HCT116 (cell line): ENCODE measurements around the gene DYNC2I2. TPM values are rescaled to one million over a fixed set of nuclear protein-coding genes. Genes with fewer than 3 reads are reported as not detected.

Experiments used
- ATAC-seq: fragments of 200-7000 bp; cut with Tn5 transposase; 2 replicates; pipeline ENCODE4 v1.9.1; 2020; ENCODE audit warnings: mild to moderate bottlenecking, moderate library complexity
- BruUV-seq: library from RNA; stranded (reverse); fragments of 400-500 nt; replicated peaks from 2 replicates; lab custom pipeline; 2021; lab: Mats Ljungman, UMichigan
- CTCF ChIA-PET: fragments of 300-600 bp; sonication (Branson Sonifier 250); formaldehyde crosslinking; loops from one replicate; lab custom pipeline; 2021; ENCODE audit warnings: antibody characterized with exemption; lab: Charles Lee
- POLR2A ChIA-PET: fragments of 300-600, 350-600 bp; sonication (Branson Sonifier 250); formaldehyde crosslinking; loops from one replicate; lab custom pipeline; 2021; ENCODE audit warnings: antibody characterized with exemption; lab: Charles Lee
- RAD21 ChIA-PET, 2 experiments: fragments of 300-600 bp; sonication (Branson Sonifier 250); formaldehyde crosslinking; loops; one replicate each; lab custom pipeline; 2023; ENCODE audit warnings: low total read pairs in 2 of 2; ENCODE audit not compliant: uncharacterized antibody in 2 of 2, unreplicated experiment in 2 of 2, low non-redundant PET in 1 of 2; lab: Charles Lee
- DNase-seq: peaks from one replicate; pipeline ENCODE4 v3.0.0-alpha.2; 2010; ENCODE audit warnings: low read depth, low spot score
- H2AFZ ChIP-seq: fragments of 200-600 bp; shearing (Covaris generic), sonication (generic); 2 replicates; pipeline ENCODE4 v1.6.1; 2017; ENCODE audit warnings: low read depth, mixed run types, mixed read lengths, antibody characterized with exemption, low read length; ENCODE audit not compliant: poor library complexity, severe bottlenecking
- H3K27ac ChIP-seq: 2 replicates; pipeline ENCODE4 v1.5.1; 2012; ENCODE audit warnings: low read depth, low read length
- H3K27me3 ChIP-seq: fragments of 200-600 bp; sonication (generic); 2 replicates; pipeline ENCODE4 v1.6.1; 2016; ENCODE audit warnings: mixed run types, low read length, mixed read lengths; ENCODE audit not compliant: insufficient read depth
- H3K36me3 ChIP-seq, 2 experiments: fragments of 200-500 bp in 1 of 2; fragments of 200-600 bp in 1 of 2; sonication (Bioruptor generic) in 1 of 2; sonication (generic) in 1 of 2; 2 replicates each; pipeline versions ENCODE4 v1.5.1 to v1.6.1; 2014 to 2016; ENCODE audit warnings: low read length in 2 of 2, inconsistent platforms in 1 of 2, mixed read lengths in 1 of 2, mixed run types in 1 of 2; ENCODE audit not compliant: insufficient read depth in 2 of 2, control insufficient read depth in 1 of 2
- H3K4me1 ChIP-seq, 2 experiments: fragments of 200-600 bp in 1 of 2; sonication (generic) in 1 of 2; 2 replicates each; pipeline versions ENCODE4 v1.5.1 to v1.6.1; 2012 to 2017; ENCODE audit warnings: low read length in 2 of 2, inconsistent platforms in 1 of 2, mild to moderate bottlenecking in 1 of 2, mixed read lengths in 1 of 2, mixed run types in 1 of 2, moderate library complexity in 1 of 2; ENCODE audit not compliant: insufficient read depth in 2 of 2, control insufficient read depth in 1 of 2
- H3K4me2 ChIP-seq: fragments of 200-600 bp; sonication (generic); 2 replicates; pipeline ENCODE4 v1.6.1; 2017; ENCODE audit warnings: mixed run types, low read length, mixed read lengths
- H3K4me3 ChIP-seq, 2 experiments: fragments of 200-600 bp in 1 of 2; sonication (generic) in 1 of 2; replicated peaks in 1 of 2; 2 replicates each; pipeline ENCODE4 v1.5.1; 2011 to 2016; ENCODE audit warnings: low read length in 2 of 2, control low read depth in 1 of 2, low read depth in 1 of 2, mild to moderate bottlenecking in 1 of 2, mixed read lengths in 1 of 2, mixed run types in 1 of 2
- H3K79me2 ChIP-seq: fragments of 200-600 bp; sonication (generic); 2 replicates; pipeline ENCODE4 v1.6.1; 2017; ENCODE audit warnings: mild to moderate bottlenecking, mixed run types, low read length, moderate library complexity, mixed read lengths; ENCODE audit not compliant: insufficient read depth
- H3K9ac ChIP-seq: fragments of 200-600 bp; sonication (generic); 2 replicates; pipeline ENCODE4 v1.6.1; 2016; ENCODE audit warnings: low read length, mixed read lengths
- H3K9me2 ChIP-seq: fragments of 200-600 bp; sonication (generic), shearing (Covaris generic); 2 replicates; pipeline ENCODE4 v1.6.1; 2017; ENCODE audit warnings: mixed run types, mild to moderate bottlenecking, moderate library complexity; ENCODE audit not compliant: insufficient read depth
- H3K9me3 ChIP-seq, 2 experiments: fragments of 200-500 bp in 1 of 2; fragments of 200-600 bp in 1 of 2; sonication (Bioruptor generic) in 1 of 2; sonication (generic) in 1 of 2; 2 replicates each; pipeline ENCODE4 v1.6.1; 2014 to 2017; ENCODE audit warnings: low read length in 2 of 2, mixed read lengths in 2 of 2, inconsistent platforms in 1 of 2, low read depth in 1 of 2, mild to moderate bottlenecking in 1 of 2, mixed run types in 1 of 2, moderate library complexity in 1 of 2; ENCODE audit not compliant: control insufficient read depth in 1 of 2, insufficient read depth in 1 of 2
- H4K20me1 ChIP-seq: fragments of 200-600 bp; sonication (generic), shearing (Covaris generic); 2 replicates; pipeline ENCODE4 v1.6.1; 2017; ENCODE audit warnings: mixed run types, mild to moderate bottlenecking, moderate library complexity; ENCODE audit not compliant: insufficient read depth
- CBX3 ChIP-seq: IDR thresholded peaks from 2 replicates; pipeline ENCODE4 v1.6.1; 2012; ENCODE audit warnings: low read depth
- CEBPB ChIP-seq: IDR thresholded peaks from 2 replicates; pipeline ENCODE4 v1.6.1; 2012; ENCODE audit warnings: low read depth
- EGR1 ChIP-seq: IDR thresholded peaks from 2 replicates; pipeline ENCODE4 v1.6.1; 2012; ENCODE audit warnings: low read depth
- EZH2 ChIP-seq: fragments of 200-600 bp; sonication (generic); IDR thresholded peaks from 2 replicates; pipeline ENCODE4 v1.6.1; 2017; ENCODE audit warnings: antibody characterized with exemption, mixed run types
- EZH2phosphoT487 ChIP-seq: fragments of 200-600 bp; IDR thresholded peaks from 2 replicates; pipeline ENCODE4 v1.6.1; 2018; ENCODE audit warnings: antibody characterized with exemption, borderline replicate concordance
- FOSL1 ChIP-seq: IDR thresholded peaks from 2 replicates; pipeline ENCODE4 v1.6.1; 2012; ENCODE audit warnings: low read depth
- JUND ChIP-seq: IDR thresholded peaks from 2 replicates; pipeline ENCODE4 v1.6.1; 2012
- POLR2A ChIP-seq: IDR thresholded peaks from 2 replicates; pipeline ENCODE4 v1.7.0; 2011; ENCODE audit warnings: borderline replicate concordance; ENCODE audit not compliant: insufficient read depth, insufficient read length; ENCODE audit errors: extremely low read depth
- POLR2AphosphoS5 ChIP-seq: IDR thresholded peaks from 2 replicates; pipeline ENCODE4 v1.6.1; 2011; ENCODE audit warnings: mild to moderate bottlenecking, low read depth, low read length, moderate library complexity
- RAD21 ChIP-seq: IDR thresholded peaks from 2 replicates; pipeline ENCODE4 v1.6.1; 2012; ENCODE audit warnings: low read depth, mild to moderate bottlenecking
- REST ChIP-seq: IDR thresholded peaks from 2 replicates; pipeline ENCODE4 v1.6.1; 2012; ENCODE audit warnings: low read depth
- SIN3A ChIP-seq: IDR thresholded peaks from 2 replicates; pipeline ENCODE4 v1.6.1; 2012; ENCODE audit warnings: low read depth
- SP1 ChIP-seq: IDR thresholded peaks from 2 replicates; pipeline ENCODE4 v1.6.1; 2012; ENCODE audit warnings: low read depth
- SRF ChIP-seq: IDR thresholded peaks from 2 replicates; pipeline ENCODE4 v1.6.1; 2012; ENCODE audit warnings: low read depth
- YY1 ChIP-seq: IDR thresholded peaks from 2 replicates; pipeline ENCODE4 v1.6.1; 2011; ENCODE audit warnings: low read length, low read depth, moderate library complexity, mild to moderate bottlenecking; ENCODE audit not compliant: insufficient replicate concordance; ENCODE audit errors: extremely low read depth
- ZFX ChIP-seq: fragments of 450-650 bp; IDR thresholded peaks from 2 replicates; pipeline ENCODE4 v1.6.1; 2017
- ZNF274 ChIP-seq: fragments of 200-500 bp; sonication (Bioruptor generic); IDR thresholded peaks from 2 replicates; pipeline ENCODE4 v1.6.1; 2014; ENCODE audit warnings: mild to moderate bottlenecking, low read depth, low read length, inconsistent platforms
- intact Hi-C: fragments of 100-400 bp; cut with micrococcal nuclease; formaldehyde crosslinking; loops from 2 replicates; pipeline ENCODE4 v1.10.0; 2022
- total RNA-seq: library from RNA; stranded (reverse); gene quantifications from one replicate; pipeline ENCODE4 v1.2.1, GENCODE V29; 2021; ENCODE audit not compliant: unreplicated experiment
- TF ChIP-seq, protein P1 (sequence below): IDR thresholded peaks from 2 replicates; pipeline ENCODE4 v1.6.1; 2011; ENCODE audit warnings: mild to moderate bottlenecking, low read length, moderate library complexity; ENCODE audit not compliant: insufficient replicate concordance; ENCODE audit errors: extremely low read depth

DYNC2I2 gene
- total RNA-seq, 1 experiment from 2014 or later = 155 TPM

DNA sequence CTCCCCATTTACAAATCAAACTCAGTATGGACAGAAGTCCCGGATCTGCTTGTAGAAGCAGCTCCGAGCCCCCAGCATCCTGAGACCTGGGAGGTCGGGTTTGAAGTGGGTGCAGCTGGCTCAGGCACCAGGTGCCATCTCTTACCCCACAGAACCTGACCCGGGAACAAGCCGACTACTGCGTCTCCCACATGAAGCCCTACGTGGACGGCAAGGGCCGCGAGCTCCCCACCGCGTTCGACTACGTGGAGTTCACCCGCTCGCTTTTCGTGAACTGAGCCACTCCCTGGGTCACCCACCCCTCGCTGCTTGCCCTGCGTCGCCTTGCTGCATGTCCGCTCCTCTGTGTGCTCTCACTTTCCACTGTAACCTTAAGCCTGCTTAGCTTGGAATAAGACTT, 23.6 kb downstream of the DYNC2I2 start:
- Histone ChIP-seq H3K9me2 (no peaks in the 10 kb centered on the region), H3K4me1 (peaks cover 24 to 46% of the 10 kb centered on the region in 2 experiments), H3K4me2 (no peak overlapping the region), H3K9ac (no peak overlapping the region), H2AFZ (no peak overlapping the region), H3K4me3 (no peak overlapping the region), H3K9me3 (no peaks in the 10 kb centered on the region), H3K36me3 (peaks cover 15 to 45% of the 10 kb centered on the region in 2 experiments), H3K27ac (no peak overlapping the region), H4K20me1 (no peaks in the 10 kb centered on the region), H3K79me2 (peaks cover 29% of the 10 kb centered on the region), H3K27me3 (no peaks in the 10 kb centered on the region)
- TF ChIP-seq SP1 (no peak), EGR1 (no peak), POLR2AphosphoS5 (0 out of 2 replicates have a peak, but pooled peaks have one; percentile 22), JUND (no peak)
- TSS peak; percentile 61 for BruUV-seq
- ATAC-seq (no peak), DNase-seq (no peak)
- intact Hi-C loops = no loop called here
- POLR2A ChIA-PET = no interaction called here
- CTCF ChIA-PET = no interaction called here
- RAD21 ChIA-PET = no interaction called here

GRCh38 chr9:128632486-128632885, 24.2 kb downstream of the DYNC2I2 start:
- Histone ChIP-seq H3K27ac (peak overlapping the region; percentile 18; the same call in 1 of the 2 replicates), H4K20me1 (no peaks in the 10 kb centered on the region), H3K4me3 (no peak overlapping the region), H3K9ac (no peak overlapping the region), H2AFZ (no peak overlapping the region), H3K36me3 (peaks cover 15 to 43% of the 10 kb centered on the region in 2 experiments), H3K9me2 (no peaks in the 10 kb centered on the region), H3K9me3 (no peaks in the 10 kb centered on the region), H3K27me3 (no peaks in the 10 kb centered on the region), H3K4me2 (no peak overlapping the region), H3K4me1 (peaks cover 24 to 42% of the 10 kb centered on the region in 2 experiments), H3K79me2 (peaks cover 24% of the 10 kb centered on the region)
- ChIA-PET CTCF (no interaction called here), POLR2A (no interaction called here), RAD21 (no interaction called here)
- intact Hi-C loops = no loop called here
- ATAC-seq (no peak), DNase-seq (no peak)
- no TSS peak for BruUV-seq
- TF ChIP-seq EZH2 = no peak
- no peak for TF ChIP-seq CBX3
- no peak for TF ChIP-seq REST
- no peak for TF ChIP-seq SIN3A
- no peak for TF ChIP-seq POLR2A
- no peak for TF ChIP-seq EZH2phosphoT487
- TF ChIP-seq JUND = no peak
- no peak for TF ChIP-seq SRF
- TF ChIP-seq RAD21 = no peak
- no peak for TF ChIP-seq ZFX
- TF ChIP-seq, protein P1, sequence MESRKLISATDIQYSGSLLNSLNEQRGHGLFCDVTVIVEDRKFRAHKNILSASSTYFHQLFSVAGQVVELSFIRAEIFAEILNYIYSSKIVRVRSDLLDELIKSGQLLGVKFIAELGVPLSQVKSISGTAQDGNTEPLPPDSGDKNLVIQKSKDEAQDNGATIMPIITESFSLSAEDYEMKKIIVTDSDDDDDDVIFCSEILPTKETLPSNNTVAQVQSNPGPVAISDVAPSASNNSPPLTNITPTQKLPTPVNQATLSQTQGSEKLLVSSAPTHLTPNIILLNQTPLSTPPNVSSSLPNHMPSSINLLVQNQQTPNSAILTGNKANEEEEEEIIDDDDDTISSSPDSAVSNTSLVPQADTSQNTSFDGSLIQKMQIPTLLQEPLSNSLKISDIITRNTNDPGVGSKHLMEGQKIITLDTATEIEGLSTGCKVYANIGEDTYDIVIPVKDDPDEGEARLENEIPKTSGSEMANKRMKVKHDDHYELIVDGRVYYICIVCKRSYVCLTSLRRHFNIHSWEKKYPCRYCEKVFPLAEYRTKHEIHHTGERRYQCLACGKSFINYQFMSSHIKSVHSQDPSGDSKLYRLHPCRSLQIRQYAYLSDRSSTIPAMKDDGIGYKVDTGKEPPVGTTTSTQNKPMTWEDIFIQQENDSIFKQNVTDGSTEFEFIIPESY = no peak
- TF ChIP-seq YY1 = no peak
- TF ChIP-seq POLR2AphosphoS5 = no peak
- no peak for TF ChIP-seq FOSL1
- TF ChIP-seq CEBPB = no peak
- TF ChIP-seq ZNF274 = no peak
